Measurements from ENCODE around the gene ASB10. TPM values are rescaled to one million over a fixed set of nuclear protein-coding genes. Genes with fewer than 3 reads are reported as not detected.
A peak's percentile ranks its signal among the peaks of the same experiment; 100 is the strongest.

The ASB10 gene
- total RNA-seq, 1 experiment from 2014 or later = not detected

DNA sequence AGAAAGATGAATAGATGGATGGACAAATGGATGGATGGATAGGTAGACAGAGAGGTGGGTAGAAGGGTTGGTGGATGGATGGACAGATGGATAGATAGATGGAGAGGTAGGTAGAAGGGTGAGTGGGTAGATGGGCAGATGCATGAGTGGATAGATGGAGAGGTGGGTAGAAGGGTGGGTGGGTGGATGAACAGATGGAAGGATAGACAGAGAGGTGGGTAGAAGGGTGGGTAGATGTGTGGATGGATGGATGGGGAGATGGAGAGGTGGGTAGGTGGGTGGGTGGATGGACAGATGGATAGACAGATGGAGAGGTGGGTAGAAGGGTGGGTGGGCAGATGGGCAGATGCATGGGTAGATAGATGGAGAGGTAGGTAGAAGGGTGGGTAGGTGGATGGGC, 10.9 kb upstream of the ASB10 start:
- CTCF ChIA-PET = no interaction called here
- POLR2A ChIA-PET = no interaction called here
- no peak for DNase-seq (ENCODE audit: low spot score)

DNA sequence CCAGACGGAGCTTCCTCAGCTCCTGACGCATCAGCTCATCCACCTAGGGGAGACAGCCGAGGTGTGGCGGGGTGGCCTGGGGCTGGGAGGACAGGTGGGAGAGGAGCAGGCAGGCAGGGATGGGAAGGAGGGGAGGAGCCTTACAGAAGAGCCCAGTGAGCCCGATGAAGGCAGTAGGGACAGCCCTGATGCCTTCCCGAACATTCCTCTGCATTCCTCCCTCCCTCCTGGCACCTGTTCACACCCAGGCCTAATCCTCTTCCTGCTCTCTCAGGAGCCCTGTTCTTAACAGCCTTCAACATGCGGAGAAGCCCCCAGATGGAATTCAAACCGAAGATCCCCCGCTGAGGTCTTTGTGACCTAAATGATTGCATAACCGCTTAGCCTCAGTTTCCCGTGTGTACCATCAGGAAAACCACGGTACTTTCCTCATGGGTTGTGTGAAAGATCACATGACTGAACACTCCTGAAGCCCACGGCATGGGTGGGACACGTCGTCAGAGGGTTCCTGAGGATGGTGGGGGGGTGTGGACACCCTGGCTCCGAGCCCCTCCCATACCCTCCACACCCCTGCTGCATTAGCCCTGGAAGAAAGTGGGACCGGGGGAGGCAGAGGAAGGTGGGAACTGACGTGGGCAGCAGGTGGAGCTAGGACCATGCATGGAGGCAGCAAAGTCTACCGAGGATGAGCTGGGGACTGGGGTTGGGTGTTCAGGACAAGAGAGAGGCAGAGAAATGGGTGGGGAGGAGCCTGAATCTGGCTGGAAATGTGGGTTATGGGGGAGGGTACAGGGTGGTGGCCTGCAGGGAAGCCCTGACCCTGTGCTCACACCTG, 8.8 kb upstream of the ASB10 start:
- H3K4me3 Mint-ChIP-seq = no peak overlapping the region
- peaks cover 4% of the 10 kb centered on the region for H3K27me3 Mint-ChIP-seq (ENCODE audit: low read depth)
- POLR2A ChIA-PET = no interaction called here
- H3K9me3 Mint-ChIP-seq = no peaks in the 10 kb centered on the region
- DNase-seq (ENCODE audit: low spot score) = peak; percentile 22
- H3K27ac Mint-ChIP-seq = no peak overlapping the region
- peaks cover 9% of the 10 kb centered on the region for H3K4me1 Mint-ChIP-seq
- no peaks in the 10 kb centered on the region for H3K36me3 Mint-ChIP-seq
- peak; percentile 64 for ATAC-seq
- CTCF ChIA-PET = interaction anchor here (0.5 to 1.1 kb wide), 8 partner anchors 10 to 109 kb away, joined by 3 to 8 read pairs (median 3); partner anchors contain the start of gene ABCF2
- TF ChIP-seq, protein P1, sequence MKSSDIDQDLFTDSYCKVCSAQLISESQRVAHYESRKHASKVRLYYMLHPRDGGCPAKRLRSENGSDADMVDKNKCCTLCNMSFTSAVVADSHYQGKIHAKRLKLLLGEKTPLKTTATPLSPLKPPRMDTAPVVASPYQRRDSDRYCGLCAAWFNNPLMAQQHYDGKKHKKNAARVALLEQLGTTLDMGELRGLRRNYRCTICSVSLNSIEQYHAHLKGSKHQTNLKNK (CRISPR knock-in tag; IDR thresholded peaks at IDR 0.05) = no peak
- TF ChIP-seq ZNF317 (CRISPR knock-in tag; IDR thresholded peaks at IDR 0.05; ENCODE audit: borderline replicate concordance, low read depth) = no peak
- TF ChIP-seq, protein P2, sequence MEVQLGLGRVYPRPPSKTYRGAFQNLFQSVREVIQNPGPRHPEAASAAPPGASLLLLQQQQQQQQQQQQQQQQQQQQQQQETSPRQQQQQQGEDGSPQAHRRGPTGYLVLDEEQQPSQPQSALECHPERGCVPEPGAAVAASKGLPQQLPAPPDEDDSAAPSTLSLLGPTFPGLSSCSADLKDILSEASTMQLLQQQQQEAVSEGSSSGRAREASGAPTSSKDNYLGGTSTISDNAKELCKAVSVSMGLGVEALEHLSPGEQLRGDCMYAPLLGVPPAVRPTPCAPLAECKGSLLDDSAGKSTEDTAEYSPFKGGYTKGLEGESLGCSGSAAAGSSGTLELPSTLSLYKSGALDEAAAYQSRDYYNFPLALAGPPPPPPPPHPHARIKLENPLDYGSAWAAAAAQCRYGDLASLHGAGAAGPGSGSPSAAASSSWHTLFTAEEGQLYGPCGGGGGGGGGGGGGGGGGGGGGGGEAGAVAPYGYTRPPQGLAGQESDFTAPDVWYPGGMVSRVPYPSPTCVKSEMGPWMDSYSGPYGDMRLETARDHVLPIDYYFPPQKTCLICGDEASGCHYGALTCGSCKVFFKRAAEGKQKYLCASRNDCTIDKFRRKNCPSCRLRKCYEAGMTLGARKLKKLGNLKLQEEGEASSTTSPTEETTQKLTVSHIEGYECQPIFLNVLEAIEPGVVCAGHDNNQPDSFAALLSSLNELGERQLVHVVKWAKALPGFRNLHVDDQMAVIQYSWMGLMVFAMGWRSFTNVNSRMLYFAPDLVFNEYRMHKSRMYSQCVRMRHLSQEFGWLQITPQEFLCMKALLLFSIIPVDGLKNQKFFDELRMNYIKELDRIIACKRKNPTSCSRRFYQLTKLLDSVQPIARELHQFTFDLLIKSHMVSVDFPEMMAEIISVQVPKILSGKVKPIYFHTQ (CRISPR knock-in tag; IDR thresholded peaks at IDR 0.05) = no peak
- TF ChIP-seq SMAD3 (CRISPR knock-in tag; IDR thresholded peaks at IDR 0.05; ENCODE audit: borderline replicate concordance) = no peak
- TF ChIP-seq, protein P3, sequence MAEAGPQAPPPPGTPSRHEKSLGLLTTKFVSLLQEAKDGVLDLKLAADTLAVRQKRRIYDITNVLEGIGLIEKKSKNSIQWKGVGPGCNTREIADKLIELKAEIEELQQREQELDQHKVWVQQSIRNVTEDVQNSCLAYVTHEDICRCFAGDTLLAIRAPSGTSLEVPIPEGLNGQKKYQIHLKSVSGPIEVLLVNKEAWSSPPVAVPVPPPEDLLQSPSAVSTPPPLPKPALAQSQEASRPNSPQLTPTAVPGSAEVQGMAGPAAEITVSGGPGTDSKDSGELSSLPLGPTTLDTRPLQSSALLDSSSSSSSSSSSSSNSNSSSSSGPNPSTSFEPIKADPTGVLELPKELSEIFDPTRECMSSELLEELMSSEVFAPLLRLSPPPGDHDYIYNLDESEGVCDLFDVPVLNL (CRISPR knock-in tag; IDR thresholded peaks at IDR 0.05; ENCODE audit: borderline replicate concordance, low read depth) = no peak

More for the DNA sequence above, 10.9 kb upstream of the ASB10 start:
- Mint-ChIP-seq H3K9me3 (no peaks in the 10 kb centered on the region), H3K4me1 (peaks cover 9% of the 10 kb centered on the region), H3K4me3 (no peak overlapping the region), H3K27ac (no peak overlapping the region), H3K27me3 (ENCODE audit: low read depth) (peaks cover 6% of the 10 kb centered on the region), H3K36me3 (no peaks in the 10 kb centered on the region)
- ATAC-seq = no peak
- TF ChIP-seq, protein P4, sequence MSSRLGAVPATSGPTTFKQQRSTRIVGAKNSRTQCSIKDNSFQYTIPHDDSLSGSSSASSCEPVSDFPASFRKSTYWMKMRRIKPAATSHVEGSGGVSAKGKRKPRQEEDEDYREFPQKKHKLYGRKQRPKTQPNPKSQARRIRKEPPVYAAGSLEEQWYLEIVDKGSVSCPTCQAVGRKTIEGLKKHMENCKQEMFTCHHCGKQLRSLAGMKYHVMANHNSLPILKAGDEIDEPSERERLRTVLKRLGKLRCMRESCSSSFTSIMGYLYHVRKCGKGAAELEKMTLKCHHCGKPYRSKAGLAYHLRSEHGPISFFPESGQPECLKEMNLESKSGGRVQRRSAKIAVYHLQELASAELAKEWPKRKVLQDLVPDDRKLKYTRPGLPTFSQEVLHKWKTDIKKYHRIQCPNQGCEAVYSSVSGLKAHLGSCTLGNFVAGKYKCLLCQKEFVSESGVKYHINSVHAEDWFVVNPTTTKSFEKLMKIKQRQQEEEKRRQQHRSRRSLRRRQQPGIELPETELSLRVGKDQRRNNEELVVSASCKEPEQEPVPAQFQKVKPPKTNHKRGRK (CRISPR knock-in tag; IDR thresholded peaks at IDR 0.05; ENCODE audit: borderline replicate concordance) = no peak
- TF ChIP-seq SOX15 (CRISPR knock-in tag; IDR thresholded peaks at IDR 0.05) (no peak), ZNF121 (CRISPR knock-in tag; IDR thresholded peaks at IDR 0.05) (no peak), ZNF416 (CRISPR knock-in tag; IDR thresholded peaks at IDR 0.05) (no peak), HMGA2 (CRISPR knock-in tag; IDR thresholded peaks at IDR 0.05) (no peak), ZNF317 (CRISPR knock-in tag; IDR thresholded peaks at IDR 0.05; ENCODE audit: borderline replicate concordance, low read depth) (no peak), TEAD1 (CRISPR knock-in tag; IDR thresholded peaks at IDR 0.05) (no peak), PRRX2 (CRISPR knock-in tag; IDR thresholded peaks at IDR 0.05) (no peak), CREB1 (CRISPR knock-in tag; IDR thresholded peaks at IDR 0.05) (no peak), MYBL2 (CRISPR knock-in tag; IDR thresholded peaks at IDR 0.05) (no peak)
- TF ChIP-seq, protein P5, sequence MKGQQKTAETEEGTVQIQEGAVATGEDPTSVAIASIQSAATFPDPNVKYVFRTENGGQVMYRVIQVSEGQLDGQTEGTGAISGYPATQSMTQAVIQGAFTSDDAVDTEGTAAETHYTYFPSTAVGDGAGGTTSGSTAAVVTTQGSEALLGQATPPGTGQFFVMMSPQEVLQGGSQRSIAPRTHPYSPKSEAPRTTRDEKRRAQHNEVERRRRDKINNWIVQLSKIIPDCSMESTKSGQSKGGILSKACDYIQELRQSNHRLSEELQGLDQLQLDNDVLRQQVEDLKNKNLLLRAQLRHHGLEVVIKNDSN (CRISPR knock-in tag; IDR thresholded peaks at IDR 0.05) = no peak
- TF ChIP-seq, protein P6, sequence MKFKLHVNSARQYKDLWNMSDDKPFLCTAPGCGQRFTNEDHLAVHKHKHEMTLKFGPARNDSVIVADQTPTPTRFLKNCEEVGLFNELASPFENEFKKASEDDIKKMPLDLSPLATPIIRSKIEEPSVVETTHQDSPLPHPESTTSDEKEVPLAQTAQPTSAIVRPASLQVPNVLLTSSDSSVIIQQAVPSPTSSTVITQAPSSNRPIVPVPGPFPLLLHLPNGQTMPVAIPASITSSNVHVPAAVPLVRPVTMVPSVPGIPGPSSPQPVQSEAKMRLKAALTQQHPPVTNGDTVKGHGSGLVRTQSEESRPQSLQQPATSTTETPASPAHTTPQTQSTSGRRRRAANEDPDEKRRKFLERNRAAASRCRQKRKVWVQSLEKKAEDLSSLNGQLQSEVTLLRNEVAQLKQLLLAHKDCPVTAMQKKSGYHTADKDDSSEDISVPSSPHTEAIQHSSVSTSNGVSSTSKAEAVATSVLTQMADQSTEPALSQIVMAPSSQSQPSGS (CRISPR knock-in tag; IDR thresholded peaks at IDR 0.05; ENCODE audit: borderline replicate concordance, low read depth) = no peak
- TF ChIP-seq, protein P7, sequence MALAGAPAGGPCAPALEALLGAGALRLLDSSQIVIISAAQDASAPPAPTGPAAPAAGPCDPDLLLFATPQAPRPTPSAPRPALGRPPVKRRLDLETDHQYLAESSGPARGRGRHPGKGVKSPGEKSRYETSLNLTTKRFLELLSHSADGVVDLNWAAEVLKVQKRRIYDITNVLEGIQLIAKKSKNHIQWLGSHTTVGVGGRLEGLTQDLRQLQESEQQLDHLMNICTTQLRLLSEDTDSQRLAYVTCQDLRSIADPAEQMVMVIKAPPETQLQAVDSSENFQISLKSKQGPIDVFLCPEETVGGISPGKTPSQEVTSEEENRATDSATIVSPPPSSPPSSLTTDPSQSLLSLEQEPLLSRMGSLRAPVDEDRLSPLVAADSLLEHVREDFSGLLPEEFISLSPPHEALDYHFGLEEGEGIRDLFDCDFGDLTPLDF (CRISPR knock-in tag; IDR thresholded peaks at IDR 0.05) = no peak
- TF ChIP-seq, protein P1 (CRISPR knock-in tag; IDR thresholded peaks at IDR 0.05) = no peak
- TF ChIP-seq, protein P8, sequence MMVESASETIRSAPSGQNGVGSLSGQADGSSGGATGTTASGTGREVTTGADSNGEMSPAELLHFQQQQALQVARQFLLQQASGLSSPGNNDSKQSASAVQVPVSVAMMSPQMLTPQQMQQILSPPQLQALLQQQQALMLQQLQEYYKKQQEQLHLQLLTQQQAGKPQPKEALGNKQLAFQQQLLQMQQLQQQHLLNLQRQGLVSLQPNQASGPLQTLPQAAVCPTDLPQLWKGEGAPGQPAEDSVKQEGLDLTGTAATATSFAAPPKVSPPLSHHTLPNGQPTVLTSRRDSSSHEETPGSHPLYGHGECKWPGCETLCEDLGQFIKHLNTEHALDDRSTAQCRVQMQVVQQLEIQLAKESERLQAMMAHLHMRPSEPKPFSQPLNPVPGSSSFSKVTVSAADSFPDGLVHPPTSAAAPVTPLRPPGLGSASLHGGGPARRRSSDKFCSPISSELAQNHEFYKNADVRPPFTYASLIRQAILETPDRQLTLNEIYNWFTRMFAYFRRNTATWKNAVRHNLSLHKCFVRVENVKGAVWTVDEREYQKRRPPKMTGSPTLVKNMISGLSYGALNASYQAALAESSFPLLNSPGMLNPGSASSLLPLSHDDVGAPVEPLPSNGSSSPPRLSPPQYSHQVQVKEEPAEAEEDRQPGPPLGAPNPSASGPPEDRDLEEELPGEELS (CRISPR knock-in tag; IDR thresholded peaks at IDR 0.05) = no peak
- TF ChIP-seq, protein P9, sequence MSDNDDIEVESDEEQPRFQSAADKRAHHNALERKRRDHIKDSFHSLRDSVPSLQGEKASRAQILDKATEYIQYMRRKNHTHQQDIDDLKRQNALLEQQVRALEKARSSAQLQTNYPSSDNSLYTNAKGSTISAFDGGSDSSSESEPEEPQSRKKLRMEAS (CRISPR knock-in tag; IDR thresholded peaks at IDR 0.05) = no peak
